ENCODE data around the gene NDUFA13.

The NDUFA13 gene

DNA sequence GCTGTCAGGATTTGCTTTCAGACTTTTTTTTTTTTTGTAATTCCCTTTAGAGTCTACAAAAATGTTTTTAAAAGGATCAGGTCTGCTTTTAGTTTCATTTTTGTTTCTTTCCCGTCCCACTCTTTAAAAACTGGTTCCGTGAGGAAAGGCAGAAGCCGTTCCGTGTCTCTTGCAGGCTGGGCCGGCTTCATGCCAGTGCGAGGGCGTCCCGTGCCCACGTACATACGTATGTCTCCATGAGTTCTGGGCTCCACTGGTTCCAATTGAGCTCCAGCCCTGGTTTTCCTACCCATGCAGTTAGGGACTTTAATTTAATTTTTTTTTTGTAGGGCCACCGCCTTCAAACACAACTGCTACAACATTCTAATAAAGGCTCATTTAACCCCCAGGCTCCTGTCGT is 9.4 kb upstream of the NDUFA13 start:
- Histone ChIP-seq H3K27ac (ENCODE audit: low read length) (no peak overlapping the region), H3K79me2 (ENCODE audit: low read length) (no peaks in the 10 kb centered on the region), H3K4me1 (ENCODE audit: low read length) (no peaks in the 10 kb centered on the region), H2AFZ (ENCODE audit: low read length) (no peak overlapping the region), H3K9ac (ENCODE audit: low read length) (no peak overlapping the region), H3K9me3 (replicated peaks; ENCODE audit: insufficient read depth, low read length) (no peaks in the 10 kb centered on the region), H3K36me3 (replicated peaks; ENCODE audit: insufficient read depth, low read length) (no peaks in the 10 kb centered on the region), H3K4me2 (ENCODE audit: low read depth, low read length) (no peak overlapping the region), H3K27me3 (replicated peaks; ENCODE audit: insufficient read depth, low read length) (no peaks in the 10 kb centered on the region), H3K9me2 (replicated peaks; ENCODE audit: insufficient read depth, low read length) (no peaks in the 10 kb centered on the region), H4K20me1 (ENCODE audit: insufficient read depth, low read length) (no peaks in the 10 kb centered on the region), H3F3A (ENCODE audit: insufficient read depth, low read length) (no peaks in the 10 kb centered on the region), H3K4me3 (ENCODE audit: low read length) (no peak overlapping the region)
- TF ChIP-seq EZH2phosphoT487 (IDR thresholded peaks at IDR 0.05; ENCODE audit: low read length) (no peak), EZH2 (optimal IDR thresholded peaks at IDR 0.05; ENCODE audit: low read depth, low read length) (no peak)
- TF ChIP-seq, protein P1, sequence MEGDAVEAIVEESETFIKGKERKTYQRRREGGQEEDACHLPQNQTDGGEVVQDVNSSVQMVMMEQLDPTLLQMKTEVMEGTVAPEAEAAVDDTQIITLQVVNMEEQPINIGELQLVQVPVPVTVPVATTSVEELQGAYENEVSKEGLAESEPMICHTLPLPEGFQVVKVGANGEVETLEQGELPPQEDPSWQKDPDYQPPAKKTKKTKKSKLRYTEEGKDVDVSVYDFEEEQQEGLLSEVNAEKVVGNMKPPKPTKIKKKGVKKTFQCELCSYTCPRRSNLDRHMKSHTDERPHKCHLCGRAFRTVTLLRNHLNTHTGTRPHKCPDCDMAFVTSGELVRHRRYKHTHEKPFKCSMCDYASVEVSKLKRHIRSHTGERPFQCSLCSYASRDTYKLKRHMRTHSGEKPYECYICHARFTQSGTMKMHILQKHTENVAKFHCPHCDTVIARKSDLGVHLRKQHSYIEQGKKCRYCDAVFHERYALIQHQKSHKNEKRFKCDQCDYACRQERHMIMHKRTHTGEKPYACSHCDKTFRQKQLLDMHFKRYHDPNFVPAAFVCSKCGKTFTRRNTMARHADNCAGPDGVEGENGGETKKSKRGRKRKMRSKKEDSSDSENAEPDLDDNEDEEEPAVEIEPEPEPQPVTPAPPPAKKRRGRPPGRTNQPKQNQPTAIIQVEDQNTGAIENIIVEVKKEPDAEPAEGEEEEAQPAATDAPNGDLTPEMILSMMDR (IDR thresholded peaks at IDR 0.05; ENCODE audit: low read length) = no peak
- DNase-seq = no peak

GRCh38 chr19:19507354-19507753 is 8.7 kb upstream of the NDUFA13 start:
- H3F3A ChIP-seq (ENCODE audit: insufficient read depth, low read length) = no peaks in the 10 kb centered on the region
- H3K36me3 ChIP-seq (replicated peaks; ENCODE audit: insufficient read depth, low read length) = no peaks in the 10 kb centered on the region
- no peak for DNase-seq
- no peaks in the 10 kb centered on the region for H3K27me3 ChIP-seq (replicated peaks; ENCODE audit: insufficient read depth, low read length)
- no peaks in the 10 kb centered on the region for H3K9me3 ChIP-seq (replicated peaks; ENCODE audit: insufficient read depth, low read length)
- no peaks in the 10 kb centered on the region for H4K20me1 ChIP-seq (ENCODE audit: insufficient read depth, low read length)
- H3K4me1 ChIP-seq (ENCODE audit: low read length) = no peaks in the 10 kb centered on the region
- H2AFZ ChIP-seq (ENCODE audit: low read length) = no peak overlapping the region
- H3K4me2 ChIP-seq (ENCODE audit: low read depth, low read length) = no peak overlapping the region
- no peak overlapping the region for H3K9ac ChIP-seq (ENCODE audit: low read length)
- H3K9me2 ChIP-seq (replicated peaks; ENCODE audit: insufficient read depth, low read length) = no peaks in the 10 kb centered on the region
- H3K27ac ChIP-seq (ENCODE audit: low read length) = no peak overlapping the region
- no peak overlapping the region for H3K4me3 ChIP-seq (ENCODE audit: low read length)
- TF ChIP-seq EZH2phosphoT487 (IDR thresholded peaks at IDR 0.05; ENCODE audit: low read length) (no peak), EZH2 (optimal IDR thresholded peaks at IDR 0.05; ENCODE audit: low read depth, low read length) (no peak)
- TF ChIP-seq, protein P1 (IDR thresholded peaks at IDR 0.05; ENCODE audit: low read length) = no peak
- no peaks in the 10 kb centered on the region for H3K79me2 ChIP-seq (ENCODE audit: low read length)

- H3K4me1 ChIP-seq (ENCODE audit: low read length) = no peaks in the 10 kb centered on the region
- no peak overlapping the region for H3K4me3 ChIP-seq (ENCODE audit: low read length)
- no peak for DNase-seq
- no peaks in the 10 kb centered on the region for H3K79me2 ChIP-seq (ENCODE audit: low read length)
- no peak overlapping the region for H2AFZ ChIP-seq (ENCODE audit: low read length)
- H3K4me2 ChIP-seq (ENCODE audit: low read depth, low read length) = no peak overlapping the region
- H3K36me3 ChIP-seq (replicated peaks; ENCODE audit: insufficient read depth, low read length) = no peaks in the 10 kb centered on the region
- H3K9me3 ChIP-seq (replicated peaks; ENCODE audit: insufficient read depth, low read length) = no peaks in the 10 kb centered on the region
- no peaks in the 10 kb centered on the region for H4K20me1 ChIP-seq (ENCODE audit: insufficient read depth, low read length)
- no peaks in the 10 kb centered on the region for H3F3A ChIP-seq (ENCODE audit: insufficient read depth, low read length)
- no peaks in the 10 kb centered on the region for H3K27me3 ChIP-seq (replicated peaks; ENCODE audit: insufficient read depth, low read length)
- no peak overlapping the region for H3K9ac ChIP-seq (ENCODE audit: low read length)
- H3K9me2 ChIP-seq (replicated peaks; ENCODE audit: insufficient read depth, low read length) = no peaks in the 10 kb centered on the region
- H3K27ac ChIP-seq (ENCODE audit: low read length) = no peak overlapping the region
- TF ChIP-seq EZH2 (optimal IDR thresholded peaks at IDR 0.05; ENCODE audit: low read depth, low read length) = no peak
- TF ChIP-seq, protein P1 (IDR thresholded peaks at IDR 0.05; ENCODE audit: low read length) = no peak
- TF ChIP-seq EZH2phosphoT487 (IDR thresholded peaks at IDR 0.05; ENCODE audit: low read length) = no peak
Observed at GRCh38 chr19:19508217-19508616, 7.8 kb upstream of the NDUFA13 start.
